NCI-H1105 treated with DMSO at 0.1 percent for 48 hours (cell line): Measurements from ENCODE around the gene TMEM87A.
"Not testable (repeated sequence)": the region's sequence is repeated elsewhere in the genome, so short reads cannot be mapped to it uniquely, and the experiment has no call there.

Experiments
- DNase-seq: peaks from one replicate; lab custom pipeline; 2025; lab: John Stamatoyannopoulos, UW

TMEM87A gene

DNA sequence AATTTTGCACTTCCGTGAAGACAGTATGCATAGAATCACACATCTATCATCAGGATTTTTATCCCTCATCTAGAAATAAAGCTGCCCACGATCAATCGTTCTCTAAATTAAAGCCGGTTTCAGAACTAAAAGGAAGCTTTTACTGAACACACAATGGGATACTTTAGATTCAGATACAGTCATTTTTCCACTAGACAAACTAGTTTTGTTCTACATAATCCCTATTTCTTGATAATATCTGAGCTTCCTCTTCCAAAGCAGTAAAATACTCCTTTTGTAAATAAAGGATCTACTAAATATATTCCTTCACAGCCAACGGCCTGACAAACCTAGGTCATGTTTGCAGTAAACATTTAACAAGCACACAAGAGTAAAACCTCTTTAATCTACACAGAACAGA, 2.2 kb downstream of the TMEM87A start:
- no peak for DNase-seq

DNA sequence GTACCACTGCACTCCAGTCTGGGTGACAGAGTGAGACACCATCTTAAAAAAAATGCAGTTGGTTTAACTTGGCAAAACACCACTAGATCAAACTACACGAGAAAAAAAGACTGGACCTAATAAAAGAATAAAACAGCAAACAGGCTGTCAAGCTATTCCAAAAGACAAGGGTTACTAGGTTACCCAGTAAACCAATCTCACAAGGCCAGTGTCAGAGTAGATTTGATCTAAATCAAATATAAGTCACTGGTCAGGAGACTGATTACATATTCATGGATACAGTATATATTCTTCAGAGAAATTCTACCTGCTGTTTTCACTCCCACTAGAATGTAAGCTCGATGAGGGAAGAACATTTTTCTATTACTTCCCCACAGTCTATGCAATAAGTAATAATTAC, 2.7 kb downstream of the TMEM87A start:
- no peak for DNase-seq

- DNase-seq: no peak
Observed at GRCh38 chr15:42267286-42267685, 5.9 kb downstream of the TMEM87A start.

DNA sequence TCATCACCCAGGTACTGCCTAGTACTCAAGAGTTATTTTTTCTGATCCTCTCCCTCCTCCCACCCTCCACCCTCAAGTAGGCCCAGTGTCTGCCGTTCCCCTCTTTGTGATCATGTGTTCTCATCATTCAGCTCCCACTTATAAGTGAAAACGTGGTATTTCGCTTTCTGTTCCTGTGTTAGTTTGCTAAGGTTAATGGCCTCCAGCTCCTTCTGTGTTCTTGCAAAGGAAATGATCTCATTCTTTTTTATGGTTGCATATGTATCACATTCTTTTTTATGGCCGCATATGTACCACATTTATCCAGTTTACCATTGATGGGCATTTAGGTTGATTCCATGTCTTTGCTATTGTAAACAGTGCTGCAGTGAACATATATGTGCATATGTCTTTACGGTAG, 8.4 kb downstream of the TMEM87A start:
- no peak for DNase-seq

- no peak for DNase-seq
Observed at GRCh38 chr15:42253300-42253699, 19.9 kb downstream of the TMEM87A start.

DNA sequence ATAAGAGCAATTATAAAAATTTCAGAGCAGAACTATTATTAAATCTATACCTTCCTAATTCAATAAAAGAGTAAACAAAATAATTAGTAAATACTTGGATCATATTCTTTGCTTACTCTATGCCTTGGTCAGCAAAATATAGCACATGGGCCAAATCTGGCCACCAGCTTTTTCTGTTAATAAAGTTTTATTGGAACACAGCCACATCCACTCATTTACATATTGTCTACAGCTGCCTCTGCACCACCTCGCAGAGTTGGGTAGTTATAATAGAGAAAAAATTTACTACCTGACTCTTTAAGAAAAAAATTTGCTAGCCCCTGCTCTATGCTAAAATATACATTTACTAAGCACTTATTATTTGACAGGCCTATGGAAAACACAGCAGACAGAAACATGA, 32.4 kb downstream of the TMEM87A start:
- no peak for DNase-seq

GRCh38 chr15:42239528-42240182, 33.6 kb downstream of the TMEM87A start:
- no peak for DNase-seq

GRCh38 chr15:42233107-42233506, 40.1 kb downstream of the TMEM87A start:
- DNase-seq: no peak

DNA sequence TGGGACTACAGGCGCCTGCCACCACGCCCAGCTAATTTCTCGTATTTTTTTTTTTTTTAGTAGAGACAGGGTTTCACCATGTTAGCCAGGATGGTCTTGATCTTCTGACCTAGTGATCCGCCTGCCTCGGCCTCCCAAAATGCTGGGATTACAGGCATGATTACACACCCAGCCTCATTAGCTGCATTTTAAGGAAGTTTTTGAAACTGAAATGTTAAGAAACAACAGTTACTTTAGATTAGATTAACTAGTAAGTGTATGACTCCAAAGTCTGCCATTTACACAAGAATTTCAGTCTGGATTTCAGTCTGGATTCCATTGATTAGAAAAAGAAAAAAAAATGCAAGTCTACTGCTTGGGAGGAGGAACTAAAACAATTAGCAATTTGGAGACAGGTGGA, 40.6 kb downstream of the TMEM87A start:
- no peak for DNase-seq

DNA sequence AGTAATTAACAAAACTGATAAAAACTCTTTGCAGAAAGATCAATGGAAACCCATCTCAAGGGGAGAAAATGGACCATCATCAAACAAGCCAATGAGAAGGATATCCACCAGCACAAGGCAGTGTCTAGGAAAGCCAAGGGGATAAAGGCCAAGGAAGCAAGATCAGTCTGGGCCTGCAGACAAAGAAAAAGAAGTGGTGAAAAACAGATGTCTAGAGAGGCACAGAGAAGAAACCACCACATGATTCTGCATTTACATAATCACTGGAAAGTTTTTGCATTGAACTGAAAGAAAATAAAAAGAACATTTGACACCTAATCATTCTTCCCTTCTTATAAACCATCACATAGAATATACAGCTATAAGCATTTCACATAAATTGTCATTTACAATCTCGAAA, 42.1 kb downstream of the TMEM87A start:
- no peak for DNase-seq

- not testable (repeated sequence) for DNase-seq
Observed at GRCh38 chr15:42228981-42229380, 44.3 kb downstream of the TMEM87A start.

DNA sequence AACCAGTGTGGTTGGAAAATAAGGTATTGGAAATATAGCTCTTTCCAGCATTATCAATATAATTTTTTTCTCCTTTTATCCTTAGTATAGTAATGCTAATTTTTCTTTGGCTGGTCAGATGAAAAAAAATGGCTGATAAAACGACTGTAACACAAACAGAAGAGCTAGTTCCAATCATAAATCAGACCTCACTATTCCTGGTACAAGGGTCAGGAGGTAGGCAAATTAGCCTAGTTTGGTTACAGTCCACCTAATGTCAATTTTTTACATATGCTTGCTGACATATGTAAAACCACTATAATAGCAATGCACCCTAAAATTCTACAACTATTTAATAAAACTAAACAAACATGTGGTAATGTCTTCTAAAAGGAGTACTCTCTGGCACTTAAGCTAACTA, 45.2 kb downstream of the TMEM87A start:
- no peak for DNase-seq

DNA sequence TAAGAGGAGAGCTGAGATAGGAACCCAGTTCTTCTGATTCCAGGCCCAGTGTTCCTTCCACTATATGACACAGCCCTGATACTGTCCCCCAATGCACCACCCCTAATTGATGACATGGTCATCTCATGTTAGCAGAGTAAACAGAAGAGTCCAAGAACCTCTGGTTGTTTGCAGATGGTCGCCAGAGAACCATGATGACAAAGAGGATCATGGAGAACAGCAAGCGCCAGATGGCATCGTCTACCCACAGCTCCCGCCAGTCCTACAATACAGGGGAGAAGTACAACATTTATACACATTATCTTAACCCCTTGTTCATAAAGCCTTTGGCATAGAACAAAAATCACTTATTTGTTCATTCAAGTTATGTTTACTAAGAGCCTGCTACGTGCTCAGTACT, 46.6 kb downstream of the TMEM87A start:
- no peak for DNase-seq

- DNase-seq: no peak
Observed at GRCh38 chr15:42220216-42220615, 53.0 kb downstream of the TMEM87A start.

DNA sequence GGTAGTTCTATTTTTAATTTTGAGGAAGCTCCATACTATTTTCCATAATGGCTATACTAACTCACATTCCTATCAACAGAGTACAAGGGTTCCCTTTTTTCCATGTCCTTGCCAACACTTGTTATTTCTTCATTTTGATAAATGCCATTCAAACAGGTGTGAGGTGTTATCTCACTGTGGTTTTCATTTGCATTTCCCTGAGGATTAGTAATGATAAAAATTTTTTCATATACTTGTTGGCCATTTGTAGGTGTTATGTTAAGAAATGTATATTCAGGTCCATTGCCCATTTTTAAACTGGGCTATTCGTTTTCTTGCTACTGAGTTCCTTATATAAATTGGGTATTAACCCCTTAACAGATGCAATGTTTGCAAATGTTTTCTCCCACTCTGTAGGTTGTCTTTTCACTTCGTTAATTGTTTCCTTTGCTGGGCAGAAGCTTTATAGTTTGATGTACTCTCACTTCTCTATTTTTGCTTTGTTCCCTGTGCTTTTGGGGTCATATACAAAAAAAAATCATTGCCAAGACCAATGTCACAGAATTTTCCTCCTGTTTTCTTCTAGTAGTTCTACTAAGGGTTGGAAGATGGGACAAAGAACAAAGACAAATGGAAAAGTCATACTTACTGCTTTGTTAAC, 54.2 kb downstream of the TMEM87A start:
- no peak for DNase-seq

DNA sequence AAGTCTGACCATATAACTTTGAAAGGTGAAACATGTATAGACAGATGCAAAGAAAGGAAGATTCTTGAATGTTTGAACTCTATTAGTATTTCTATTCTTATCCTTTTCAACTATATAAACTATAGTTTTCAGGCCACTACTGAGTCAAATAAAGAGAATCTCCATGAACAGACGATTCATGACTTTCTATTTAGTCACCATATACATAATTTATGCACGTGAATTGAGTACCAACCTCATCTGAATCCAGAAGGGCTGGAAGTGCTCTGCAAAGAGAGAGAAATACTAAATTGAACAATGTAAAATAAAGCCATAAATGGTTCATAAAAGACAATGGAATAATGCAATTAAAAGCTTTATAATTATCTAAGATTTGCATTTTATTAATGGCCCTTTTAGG, 55.7 kb downstream of the TMEM87A start:
- no peak for DNase-seq

- DNase-seq: no peak
Observed at GRCh38 chr15:42215913-42216829, 57.1 kb downstream of the TMEM87A start.

GRCh38 chr15:42214600-42214999, 58.6 kb downstream of the TMEM87A start:
- DNase-seq: no peak

- DNase-seq: no peak
Observed at GRCh38 chr15:42213511-42213910, 59.7 kb downstream of the TMEM87A start.

- DNase-seq: no peak
Observed at GRCh38 chr15:42210696-42211095, 62.5 kb downstream of the TMEM87A start.

DNA sequence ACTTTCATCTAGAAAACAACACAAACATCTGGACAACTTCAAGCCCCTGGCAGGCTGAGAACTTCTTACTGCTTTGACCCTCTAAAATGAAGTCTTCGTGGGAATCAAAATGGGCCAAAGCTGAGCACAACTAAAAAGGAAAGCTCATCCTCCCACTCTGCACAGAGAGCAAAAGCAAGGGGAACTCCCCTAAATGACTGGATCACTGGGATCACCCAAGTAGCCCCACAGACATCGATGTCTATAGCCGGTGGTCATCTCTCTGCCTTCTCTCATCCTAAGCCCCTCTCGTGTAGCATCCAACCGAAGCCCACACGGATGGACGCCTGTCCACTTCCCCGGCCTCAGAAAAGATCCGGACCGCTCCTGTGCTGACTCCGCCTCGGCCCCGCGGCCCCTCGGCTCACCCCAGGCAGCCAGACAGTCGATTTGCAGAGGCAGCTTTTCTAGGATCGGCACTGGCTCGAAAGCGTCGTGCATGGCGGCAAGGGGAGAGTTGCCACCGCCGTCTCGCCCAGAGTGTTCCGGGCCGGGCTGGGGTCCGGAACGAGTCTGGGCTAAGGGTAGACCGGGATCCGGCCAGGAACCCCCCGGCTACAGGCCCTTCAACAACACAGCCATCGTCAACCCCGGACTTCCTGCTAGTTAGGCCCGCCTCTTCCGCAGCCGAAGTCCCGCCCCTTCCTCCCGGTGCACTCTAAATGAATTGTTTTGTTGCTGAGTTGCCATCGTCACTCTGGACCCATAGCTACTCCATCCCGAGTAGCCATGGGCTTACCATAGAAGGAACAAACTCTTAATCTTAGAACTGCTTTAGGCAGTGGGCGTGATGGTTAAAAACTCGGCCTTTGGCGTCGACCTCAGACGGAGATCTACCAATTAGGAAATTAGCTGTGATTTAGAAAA, 65.3 kb downstream of the TMEM87A start, which contains the start of gene VPS39:
Gene VPS39, minus strand, starts transcription at position 631 of the 906 bp plus-strand sequence. Its CDS starts 151 bp downstream, at position 480.
- DNase-seq: peak; percentile 67

GRCh38 chr15:42206406-42206805, 66.8 kb downstream of the TMEM87A start:
- no peak for DNase-seq
